Breast epithelium (tissue), 4 donors: Measurements from ENCODE around the gene RC3H2. TPM values are rescaled to one million over a fixed set of nuclear protein-coding genes. Genes with fewer than 3 reads are reported as not detected.

Experiments
- DNase-seq, 2 donors: peaks; one replicate each; pipeline ENCODE4 v3.0.0-alpha.2; 2019; ENCODE audit warnings: low spot score in 2 of 2
- H3K27ac ChIP-seq, 2 donors: fragments of 200-600 bp; sonication (generic) in 1 of 2; one replicate each; pipeline ENCODE4 v1.5.1; 2016 to 2019; ENCODE audit warnings: mild to moderate bottlenecking in 1 of 2
- H3K27me3 ChIP-seq, 2 donors: fragments of 200-600 bp; sonication (generic) in 1 of 2; one replicate each; pipeline versions ENCODE4 v1.5.1 to v1.6.0; 2017 to 2019; ENCODE audit warnings: control low read depth in 1 of 2, mild to moderate bottlenecking in 1 of 2
- H3K36me3 ChIP-seq: fragments of 200-600 bp; one replicate; pipeline ENCODE4 v1.5.1; 2019
- H3K4me1 ChIP-seq, 2 donors: fragments of 200-600 bp; sonication (generic); one replicate each; pipeline ENCODE4 v1.5.1; 2016 to 2019; ENCODE audit warnings: control low read depth in 1 of 2
- H3K4me3 ChIP-seq, 3 donors: fragments of 200-600 bp; sonication (generic); 1 replicate in 2 of 3; 2 replicates in 1 of 3; pipeline ENCODE4 v1.5.1; 2016 to 2019; ENCODE audit warnings: mild to moderate bottlenecking in 3 of 3, moderate library complexity in 2 of 3
- H3K9me3 ChIP-seq, 2 donors: fragments of 200-600 bp; sonication (generic) in 1 of 2; one replicate each; pipeline ENCODE4 v1.5.1; 2016 to 2019; ENCODE audit warnings: control low read depth in 1 of 2
- CTCF ChIP-seq, 3 donors: fragments of 450-650 bp; IDR thresholded peaks; one replicate each; pipeline ENCODE4 v1.5.1; 2016 to 2017; ENCODE audit warnings: antibody characterized with exemption in 3 of 3, mild to moderate bottlenecking in 3 of 3, moderate library complexity in 3 of 3
- POLR2A ChIP-seq: fragments of 450-650 bp; IDR thresholded peaks from one replicate; pipeline ENCODE4 v1.6.1; 2016; ENCODE audit warnings: antibody characterized with exemption, mild to moderate bottlenecking, moderate library complexity
- POLR2AphosphoS5 ChIP-seq, 3 donors: sonication (generic); formaldehyde crosslinking; IDR thresholded peaks; one replicate each; pipeline ENCODE4 v1.6.1; 2017; ENCODE audit warnings: antibody characterized with exemption in 3 of 3
- intact Hi-C: fragments of 100-400 bp; cut with DNase I; formaldehyde crosslinking; loops from one replicate; pipeline ENCODE4 v1.15.1; 2023; ENCODE audit warnings: low total_unique reads
- total RNA-seq, 3 donors: library from RNA; depleted of rRNA; stranded (reverse); fragments of >200 nt; gene quantifications; one replicate each; pipeline ENCODE4 v1.1.0, GENCODE V29; 2016

RC3H2 gene
- total RNA-seq, 3 donors from 2014 or later, result 38.6 to 44.6 (median 41.6) TPM

- H3K27ac ChIP-seq, result peak overlapping the region; percentile 98
- H3K27me3 ChIP-seq, result no peaks in the 10 kb centered on the region
- no peak for TF ChIP-seq POLR2A
- TF ChIP-seq POLR2AphosphoS5 (IDR thresholded peaks at IDR 0.05), result no peak
- TF ChIP-seq CTCF (IDR thresholded peaks at IDR 0.05), result no peak
- no peaks in the 10 kb centered on the region for H3K36me3 ChIP-seq
- no peaks in the 10 kb centered on the region for H3K9me3 ChIP-seq
- H3K4me3 ChIP-seq, result peak overlapping the region; percentile 73 to 83 (median 81)
- intact Hi-C loops, result no loop called here
- DNase-seq, result no peak
- H3K4me1 ChIP-seq, result no peaks in the 10 kb centered on the region
Measured at GRCh38 chr9:122940454-122940748, 35.2 kb upstream of the RC3H2 start.

- intact Hi-C loops, result no loop called here
- H3K27me3 ChIP-seq, result no peaks in the 10 kb centered on the region
- TF ChIP-seq POLR2A, result no peak
- no peak for TF ChIP-seq CTCF (IDR thresholded peaks at IDR 0.05)
- TF ChIP-seq POLR2AphosphoS5 (IDR thresholded peaks at IDR 0.05), result no peak
- H3K27ac ChIP-seq, result peak overlapping the region in 1 of 2 donors; percentile 98
- H3K4me3 ChIP-seq, result no peak overlapping the region
- no peak for DNase-seq
- H3K36me3 ChIP-seq, result no peaks in the 10 kb centered on the region
- no peaks in the 10 kb centered on the region for H3K4me1 ChIP-seq
- no peaks in the 10 kb centered on the region for H3K9me3 ChIP-seq
Measured at GRCh38 chr9:122939601-122940000, 34.4 kb upstream of the RC3H2 start.

- DNase-seq, result no peak
- TF ChIP-seq POLR2AphosphoS5 (IDR thresholded peaks at IDR 0.05), result no peak
- no peak for TF ChIP-seq CTCF (IDR thresholded peaks at IDR 0.05)
- no peak for TF ChIP-seq POLR2A
- Histone ChIP-seq H3K4me3 (no peak overlapping the region), H3K9me3 (no peaks in the 10 kb centered on the region), H3K27ac (no peak overlapping the region), H3K27me3 (no peaks in the 10 kb centered on the region), H3K36me3 (no peaks in the 10 kb centered on the region), H3K4me1 (peaks cover 4 to 9% of the 10 kb centered on the region in 2 donors)
- intact Hi-C loops, result no loop called here
Measured at GRCh38 chr9:122936883-122937282, 31.7 kb upstream of the RC3H2 start.

- Histone ChIP-seq H3K27ac (no peak overlapping the region), H3K4me1 (peaks cover 4 to 9% of the 10 kb centered on the region in 2 donors), H3K9me3 (no peaks in the 10 kb centered on the region), H3K36me3 (no peaks in the 10 kb centered on the region), H3K27me3 (no peaks in the 10 kb centered on the region), H3K4me3 (no peak overlapping the region)
- TF ChIP-seq CTCF (IDR thresholded peaks at IDR 0.05) (no peak), POLR2A (no peak), POLR2AphosphoS5 (IDR thresholded peaks at IDR 0.05) (no peak)
- intact Hi-C loops, result no loop called here
- no peak for DNase-seq
Measured at GRCh38 chr9:122936464-122936863, 31.3 kb upstream of the RC3H2 start.

GRCh38 chr9:122931226-122932121 is 26.3 kb upstream of the RC3H2 start, which contains the start of gene ZBTB26:
Gene ZBTB26, minus strand, starts transcription at chr9:122931512. Its CDS starts 11,578 bp downstream, at chr9:122919934.
- DNase-seq, result peak; percentile 89
- intact Hi-C loops, result no loop called here
- Histone ChIP-seq H3K4me1 (peaks cover 4 to 9% of the 10 kb centered on the region in 2 donors), H3K4me3 (peak within 1 kb of the TSS; percentile 78 to 98 (median 89)), H3K27ac (peak within 1 kb of the TSS; percentile 87 to 93), H3K27me3 (no peaks in the 10 kb centered on the region), H3K9me3 (no peaks in the 10 kb centered on the region), H3K36me3 (no peaks in the 10 kb centered on the region)
- TF ChIP-seq POLR2AphosphoS5 (IDR thresholded peaks at IDR 0.05) (peak in 2 of 3 donors; percentile 74 to 85), CTCF (IDR thresholded peaks at IDR 0.05) (no peak)
